Measurements from ENCODE around the gene TARBP1. TPM values are rescaled to one million over a fixed set of nuclear protein-coding genes. Genes with fewer than 3 reads are reported as not detected.

TARBP1 gene
- total and polyA plus RNA-seq, 2 of the 13 experiments (the other 11 are each of a cell fraction or from before 2014, with no cell fraction given) = 37.7 to 67.0 TPM

- TF ChIP-seq ZBTB40 (IDR thresholded peaks at IDR 0.05) (peak; percentile 80), ZBTB40 (CRISPR knock-in tag; IDR thresholded peaks at IDR 0.05) (peak; percentile 75), HNF1A (IDR thresholded peaks at IDR 0.05; ENCODE audit: low read depth) (no peak; the same call in 1 of the 2 replicates), HNF1A (CRISPR knock-in tag; IDR thresholded peaks at IDR 0.05; ENCODE audit: borderline replicate concordance) (peak; percentile 81; the same call in 1 of the 2 replicates), ZNF44 (CRISPR knock-in tag; IDR thresholded peaks at IDR 0.05) (peak; percentile 92; the same call in 1 of the 2 replicates), IRF2 (CRISPR knock-in tag; IDR thresholded peaks at IDR 0.05) (peak; percentile 96), NPAS2 (CRISPR knock-in tag; IDR thresholded peaks at IDR 0.05; ENCODE audit: borderline replicate concordance) (no peak), ZNF292 (CRISPR knock-in tag; IDR thresholded peaks at IDR 0.05; ENCODE audit: borderline replicate concordance, low read depth) (peak; percentile 82; the same call in 1 of the 2 replicates), ZNF317 (CRISPR knock-in tag; IDR thresholded peaks at IDR 0.05) (no peak), NFIB (CRISPR knock-in tag; IDR thresholded peaks at IDR 0.05; ENCODE audit: borderline replicate concordance) (no peak), YEATS2 (CRISPR knock-in tag; IDR thresholded peaks at IDR 0.05; ENCODE audit: borderline replicate concordance) (peak; percentile 94), SETDB1 (CRISPR knock-in tag; IDR thresholded peaks at IDR 0.05; ENCODE audit: borderline replicate concordance) (no peak), ZNF547 (CRISPR knock-in tag; IDR thresholded peaks at IDR 0.05) (peak; percentile 93), MTF1 (CRISPR knock-in tag; IDR thresholded peaks at IDR 0.05) (no peak), FOSL2 (CRISPR knock-in tag; IDR thresholded peaks at IDR 0.05) (0 out of 2 replicates have a peak, but pooled peaks have one; percentile 22), ISL2 (CRISPR knock-in tag; IDR thresholded peaks at IDR 0.05) (peak; percentile 73)
Measured at GRCh38 chr1:234373064-234373958, 105.7 kb downstream of the TARBP1 start, which contains the start of gene COA6 (continued).
